ENCODE results near the gene USP17L21. TPM values are rescaled to one million over a fixed set of nuclear protein-coding genes. Genes with fewer than 3 reads are reported as not detected.
"Not testable (repeated sequence)": the region's sequence is repeated elsewhere in the genome, so short reads cannot be mapped to it uniquely, and the experiment has no call there.

Gene USP17L21
- total and polyA plus RNA-seq, 8 donors: not detected

DNA sequence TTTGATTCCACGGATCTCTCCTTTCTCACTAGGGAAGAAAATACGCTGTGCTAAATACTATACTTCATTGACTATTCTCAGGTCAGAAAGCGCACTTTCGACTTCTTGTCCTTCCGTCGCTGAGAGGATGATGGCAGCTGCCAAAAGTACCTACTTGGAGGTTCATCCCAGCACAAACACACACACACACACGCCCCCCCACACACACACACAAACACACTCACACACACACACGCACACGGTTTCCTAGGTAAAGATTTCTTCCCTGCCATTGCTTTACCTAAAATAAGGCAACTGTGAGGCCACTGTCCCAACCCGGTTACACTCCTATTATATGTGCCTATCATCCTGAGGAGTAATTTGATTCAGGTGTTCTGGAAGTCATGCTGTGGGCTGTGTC, 9.0 kb downstream of the USP17L21 start:
- H3K9me3 ChIP-seq; H3K27ac ChIP-seq; H3K36me3 ChIP-seq; H3K4me1 ChIP-seq; H3K27me3 ChIP-seq; H3K4me3 ChIP-seq; ATAC-seq; intact Hi-C loops (cut with DNase I): not testable (repeated sequence)
- DNase-seq: peak in 2 of 4 donors; percentile 36 to 91

Other genes with a start within 250 kb of the USP17L21 start
- not detected for gene FAM90A26, start 92.5 kb upstream of the USP17L21 start, total RNA-seq
- under 1 TPM; 0.08 to 0.23 (median 0.14) TPM for gene FAM90A26, start 92.5 kb upstream of the USP17L21 start, polyA plus RNA-seq (ENCODE audit: insufficient read length in 6 of 6)
- not detected for gene USP17L10, start 52.2 kb upstream of the USP17L21 start, total RNA-seq
- gene USP17L10, start 52.2 kb upstream of the USP17L21 start, polyA plus RNA-seq (ENCODE audit: insufficient read length in 6 of 6): not detected
- gene USP17L11, start 47.5 kb upstream of the USP17L21 start, total RNA-seq: not detected
- not detected for gene USP17L11, start 47.5 kb upstream of the USP17L21 start, polyA plus RNA-seq (ENCODE audit: insufficient read length in 6 of 6)
- not detected for gene USP17L12, start 42.7 kb upstream of the USP17L21 start, total RNA-seq
- gene USP17L12, start 42.7 kb upstream of the USP17L21 start, polyA plus RNA-seq (ENCODE audit: insufficient read length in 6 of 6): not detected
- not detected for gene USP17L13, start 38.0 kb upstream of the USP17L21 start, total RNA-seq
- not detected for gene USP17L13, start 38.0 kb upstream of the USP17L21 start, polyA plus RNA-seq (ENCODE audit: insufficient read length in 6 of 6)
- not detected for gene USP17L15, start 28.5 kb upstream of the USP17L21 start, total RNA-seq
- gene USP17L15, start 28.5 kb upstream of the USP17L21 start, polyA plus RNA-seq (ENCODE audit: insufficient read length in 6 of 6): not detected
- gene USP17L17, start 19.0 kb upstream of the USP17L21 start, total RNA-seq: not detected
- not detected for gene USP17L17, start 19.0 kb upstream of the USP17L21 start, polyA plus RNA-seq (ENCODE audit: insufficient read length in 6 of 6)
- not detected for gene USP17L18, start 14.2 kb upstream of the USP17L21 start, total RNA-seq
- gene USP17L18, start 14.2 kb upstream of the USP17L21 start, polyA plus RNA-seq (ENCODE audit: insufficient read length in 6 of 6): not detected
- gene USP17L19, start 9.5 kb upstream of the USP17L21 start, total RNA-seq: not detected
- gene USP17L19, start 9.5 kb upstream of the USP17L21 start, polyA plus RNA-seq (ENCODE audit: insufficient read length in 6 of 6): not detected
- gene USP17L20, start 4.7 kb upstream of the USP17L21 start, total RNA-seq: not detected
- gene USP17L20, start 4.7 kb upstream of the USP17L21 start, polyA plus RNA-seq (ENCODE audit: insufficient read length in 6 of 6): not detected
- gene USP17L22, start 4.7 kb downstream of the USP17L21 start, total RNA-seq: not detected
- not detected for gene USP17L22, start 4.7 kb downstream of the USP17L21 start, polyA plus RNA-seq (ENCODE audit: insufficient read length in 6 of 6)
- gene USP17L24, start 62.3 kb downstream of the USP17L21 start, total RNA-seq: not detected
- not detected for gene USP17L24, start 62.3 kb downstream of the USP17L21 start, polyA plus RNA-seq (ENCODE audit: insufficient read length in 6 of 6)
- gene USP17L25, start 67.0 kb downstream of the USP17L21 start, total RNA-seq: not detected
- not detected for gene USP17L25, start 67.0 kb downstream of the USP17L21 start, polyA plus RNA-seq (ENCODE audit: insufficient read length in 6 of 6)
- gene USP17L26, start 71.8 kb downstream of the USP17L21 start, total RNA-seq: not detected
- not detected for gene USP17L26, start 71.8 kb downstream of the USP17L21 start, polyA plus RNA-seq (ENCODE audit: insufficient read length in 6 of 6)
- gene USP17L5, start 76.5 kb downstream of the USP17L21 start, total RNA-seq: not detected
- gene USP17L5, start 76.5 kb downstream of the USP17L21 start, polyA plus RNA-seq (ENCODE audit: insufficient read length in 6 of 6): not detected
- not detected for gene USP17L27, start 81.3 kb downstream of the USP17L21 start, total RNA-seq
- gene USP17L27, start 81.3 kb downstream of the USP17L21 start, polyA plus RNA-seq (ENCODE audit: insufficient read length in 6 of 6): not detected
- not detected for gene USP17L28, start 86.0 kb downstream of the USP17L21 start, total RNA-seq
- not detected for gene USP17L28, start 86.0 kb downstream of the USP17L21 start, polyA plus RNA-seq (ENCODE audit: insufficient read length in 6 of 6)
- not detected for gene USP17L29, start 90.8 kb downstream of the USP17L21 start, total RNA-seq
- gene USP17L29, start 90.8 kb downstream of the USP17L21 start, polyA plus RNA-seq (ENCODE audit: insufficient read length in 6 of 6): not detected
- gene USP17L30, start 100.3 kb downstream of the USP17L21 start, total RNA-seq: not detected
- gene USP17L30, start 100.3 kb downstream of the USP17L21 start, polyA plus RNA-seq (ENCODE audit: insufficient read length in 6 of 6): not detected
- not detected for gene DEFB131A, start 181.5 kb downstream of the USP17L21 start, total RNA-seq
- gene DEFB131A, start 181.5 kb downstream of the USP17L21 start, polyA plus RNA-seq (ENCODE audit: insufficient read length in 6 of 6): not detected